ENCODE data around the gene RSAD2. TPM values are rescaled to one million over a fixed set of nuclear protein-coding genes. Genes with fewer than 3 reads are reported as not detected.

The RSAD2 gene
- total and polyA plus RNA-seq, 2 experiments from 2014 or later, result 0.10 TPM; not detected in 1

DNA sequence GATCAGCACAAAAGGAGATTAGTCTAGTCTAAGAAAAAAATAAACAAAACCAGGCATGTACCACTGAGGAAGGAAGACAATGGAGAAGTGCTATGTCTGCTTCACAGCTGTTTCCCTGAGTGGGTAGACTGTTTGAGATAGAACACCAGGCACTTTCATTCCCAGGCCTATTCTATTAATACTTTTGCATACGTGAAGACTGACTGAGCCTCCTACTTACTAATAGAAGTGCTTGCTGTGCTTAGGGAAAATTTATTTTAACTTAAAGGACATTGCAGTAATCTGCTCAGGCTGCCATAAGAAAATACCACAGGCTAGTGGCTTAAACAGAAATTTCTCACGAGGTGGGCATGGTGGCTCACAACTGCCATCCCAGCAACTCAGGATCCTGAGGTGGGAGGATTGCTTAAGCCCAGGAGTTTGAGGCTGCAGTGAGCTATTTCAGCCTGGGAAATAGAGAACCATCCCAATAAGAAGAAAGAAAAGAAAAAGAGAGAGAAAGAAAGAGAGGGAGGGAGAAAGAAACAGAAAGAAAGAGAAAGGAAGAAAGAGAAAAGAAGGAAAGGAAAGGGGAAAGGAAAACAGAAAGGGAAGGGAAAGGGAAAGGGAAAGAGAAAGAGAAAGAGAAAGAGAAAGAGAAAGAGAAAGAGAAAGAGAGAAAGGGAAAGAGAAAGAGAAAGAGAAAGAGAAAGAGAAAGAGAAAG is 44.8 kb upstream of the RSAD2 start (continued):
- TF ChIP-seq, protein P1, sequence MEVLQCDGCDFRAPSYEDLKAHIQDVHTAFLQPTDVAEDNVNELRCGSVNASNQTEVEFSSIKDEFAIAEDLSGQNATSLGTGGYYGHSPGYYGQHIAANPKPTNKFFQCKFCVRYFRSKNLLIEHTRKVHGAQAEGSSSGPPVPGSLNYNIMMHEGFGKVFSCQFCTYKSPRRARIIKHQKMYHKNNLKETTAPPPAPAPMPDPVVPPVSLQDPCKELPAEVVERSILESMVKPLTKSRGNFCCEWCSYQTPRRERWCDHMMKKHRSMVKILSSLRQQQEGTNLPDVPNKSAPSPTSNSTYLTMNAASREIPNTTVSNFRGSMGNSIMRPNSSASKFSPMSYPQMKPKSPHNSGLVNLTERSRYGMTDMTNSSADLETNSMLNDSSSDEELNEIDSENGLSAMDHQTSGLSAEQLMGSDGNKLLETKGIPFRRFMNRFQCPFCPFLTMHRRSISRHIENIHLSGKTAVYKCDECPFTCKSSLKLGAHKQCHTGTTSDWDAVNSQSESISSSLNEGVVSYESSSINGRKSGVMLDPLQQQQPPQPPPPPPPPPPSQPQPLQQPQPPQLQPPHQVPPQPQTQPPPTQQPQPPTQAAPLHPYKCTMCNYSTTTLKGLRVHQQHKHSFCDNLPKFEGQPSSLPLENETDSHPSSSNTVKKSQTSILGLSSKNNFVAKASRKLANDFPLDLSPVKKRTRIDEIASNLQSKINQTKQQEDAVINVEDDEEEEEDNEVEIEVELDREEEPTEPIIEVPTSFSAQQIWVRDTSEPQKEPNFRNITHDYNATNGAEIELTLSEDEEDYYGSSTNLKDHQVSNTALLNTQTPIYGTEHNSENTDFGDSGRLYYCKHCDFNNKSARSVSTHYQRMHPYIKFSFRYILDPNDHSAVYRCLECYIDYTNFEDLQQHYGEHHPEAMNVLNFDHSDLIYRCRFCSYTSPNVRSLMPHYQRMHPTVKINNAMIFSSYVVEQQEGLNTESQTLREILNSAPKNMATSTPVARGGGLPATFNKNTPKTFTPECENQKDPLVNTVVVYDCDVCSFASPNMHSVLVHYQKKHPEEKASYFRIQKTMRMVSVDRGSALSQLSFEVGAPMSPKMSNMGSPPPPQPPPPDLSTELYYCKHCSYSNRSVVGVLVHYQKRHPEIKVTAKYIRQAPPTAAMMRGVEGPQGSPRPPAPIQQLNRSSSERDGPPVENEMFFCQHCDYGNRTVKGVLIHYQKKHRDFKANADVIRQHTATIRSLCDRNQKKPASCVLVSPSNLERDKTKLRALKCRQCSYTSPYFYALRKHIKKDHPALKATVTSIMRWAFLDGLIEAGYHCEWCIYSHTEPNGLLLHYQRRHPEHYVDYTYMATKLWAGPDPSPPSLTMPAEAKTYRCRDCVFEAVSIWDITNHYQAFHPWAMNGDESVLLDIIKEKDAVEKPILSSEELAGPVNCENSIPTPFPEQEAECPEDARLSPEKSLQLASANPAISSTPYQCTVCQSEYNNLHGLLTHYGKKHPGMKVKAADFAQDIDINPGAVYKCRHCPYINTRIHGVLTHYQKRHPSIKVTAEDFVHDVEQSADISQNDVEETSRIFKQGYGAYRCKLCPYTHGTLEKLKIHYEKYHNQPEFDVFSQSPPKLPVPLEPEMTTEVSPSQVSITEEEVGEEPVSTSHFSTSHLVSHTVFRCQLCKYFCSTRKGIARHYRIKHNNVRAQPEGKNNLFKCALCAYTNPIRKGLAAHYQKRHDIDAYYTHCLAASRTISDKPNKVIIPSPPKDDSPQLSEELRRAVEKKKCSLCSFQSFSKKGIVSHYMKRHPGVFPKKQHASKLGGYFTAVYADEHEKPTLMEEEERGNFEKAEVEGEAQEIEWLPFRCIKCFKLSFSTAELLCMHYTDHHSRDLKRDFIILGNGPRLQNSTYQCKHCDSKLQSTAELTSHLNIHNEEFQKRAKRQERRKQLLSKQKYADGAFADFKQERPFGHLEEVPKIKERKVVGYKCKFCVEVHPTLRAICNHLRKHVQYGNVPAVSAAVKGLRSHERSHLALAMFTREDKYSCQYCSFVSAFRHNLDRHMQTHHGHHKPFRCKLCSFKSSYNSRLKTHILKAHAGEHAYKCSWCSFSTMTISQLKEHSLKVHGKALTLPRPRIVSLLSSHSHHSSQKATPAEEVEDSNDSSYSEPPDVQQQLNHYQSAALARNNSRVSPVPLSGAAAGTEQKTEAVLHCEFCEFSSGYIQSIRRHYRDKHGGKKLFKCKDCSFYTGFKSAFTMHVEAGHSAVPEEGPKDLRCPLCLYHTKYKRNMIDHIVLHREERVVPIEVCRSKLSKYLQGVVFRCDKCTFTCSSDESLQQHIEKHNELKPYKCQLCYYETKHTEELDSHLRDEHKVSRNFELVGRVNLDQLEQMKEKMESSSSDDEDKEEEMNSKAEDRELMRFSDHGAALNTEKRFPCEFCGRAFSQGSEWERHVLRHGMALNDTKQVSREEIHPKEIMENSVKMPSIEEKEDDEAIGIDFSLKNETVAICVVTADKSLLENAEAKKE (CRISPR knock-in tag; IDR thresholded peaks at IDR 0.05), result no peak
- TF ChIP-seq JUNB (IDR thresholded peaks at IDR 0.05; ENCODE audit: unreplicated experiment), result no peak
- TF ChIP-seq, protein P2, sequence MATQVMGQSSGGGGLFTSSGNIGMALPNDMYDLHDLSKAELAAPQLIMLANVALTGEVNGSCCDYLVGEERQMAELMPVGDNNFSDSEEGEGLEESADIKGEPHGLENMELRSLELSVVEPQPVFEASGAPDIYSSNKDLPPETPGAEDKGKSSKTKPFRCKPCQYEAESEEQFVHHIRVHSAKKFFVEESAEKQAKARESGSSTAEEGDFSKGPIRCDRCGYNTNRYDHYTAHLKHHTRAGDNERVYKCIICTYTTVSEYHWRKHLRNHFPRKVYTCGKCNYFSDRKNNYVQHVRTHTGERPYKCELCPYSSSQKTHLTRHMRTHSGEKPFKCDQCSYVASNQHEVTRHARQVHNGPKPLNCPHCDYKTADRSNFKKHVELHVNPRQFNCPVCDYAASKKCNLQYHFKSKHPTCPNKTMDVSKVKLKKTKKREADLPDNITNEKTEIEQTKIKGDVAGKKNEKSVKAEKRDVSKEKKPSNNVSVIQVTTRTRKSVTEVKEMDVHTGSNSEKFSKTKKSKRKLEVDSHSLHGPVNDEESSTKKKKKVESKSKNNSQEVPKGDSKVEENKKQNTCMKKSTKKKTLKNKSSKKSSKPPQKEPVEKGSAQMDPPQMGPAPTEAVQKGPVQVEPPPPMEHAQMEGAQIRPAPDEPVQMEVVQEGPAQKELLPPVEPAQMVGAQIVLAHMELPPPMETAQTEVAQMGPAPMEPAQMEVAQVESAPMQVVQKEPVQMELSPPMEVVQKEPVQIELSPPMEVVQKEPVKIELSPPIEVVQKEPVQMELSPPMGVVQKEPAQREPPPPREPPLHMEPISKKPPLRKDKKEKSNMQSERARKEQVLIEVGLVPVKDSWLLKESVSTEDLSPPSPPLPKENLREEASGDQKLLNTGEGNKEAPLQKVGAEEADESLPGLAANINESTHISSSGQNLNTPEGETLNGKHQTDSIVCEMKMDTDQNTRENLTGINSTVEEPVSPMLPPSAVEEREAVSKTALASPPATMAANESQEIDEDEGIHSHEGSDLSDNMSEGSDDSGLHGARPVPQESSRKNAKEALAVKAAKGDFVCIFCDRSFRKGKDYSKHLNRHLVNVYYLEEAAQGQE (IDR thresholded peaks at IDR 0.05; ENCODE audit: unreplicated experiment), result no peak
- TF ChIP-seq EZH2 (IDR thresholded peaks at IDR 0.05; ENCODE audit: low read depth, unreplicated experiment), result no peak
- no peak for TF ChIP-seq NANOG (IDR thresholded peaks at IDR 0.05; ENCODE audit: borderline replicate concordance)

DNA sequence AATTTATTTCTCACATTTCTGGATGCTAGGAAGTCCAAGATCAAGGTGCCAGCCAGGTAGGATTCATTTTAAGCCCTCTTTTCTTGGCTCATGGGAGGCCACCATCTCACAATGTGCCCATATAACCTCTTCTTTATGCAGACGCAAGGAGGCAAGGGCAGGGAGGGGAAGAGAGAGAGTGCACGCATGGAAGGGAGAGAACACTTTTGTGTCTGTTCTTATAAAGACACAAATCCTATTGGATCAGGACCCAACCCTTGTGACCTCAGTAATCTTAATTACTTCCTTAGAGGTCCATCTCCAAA is 44.3 kb upstream of the RSAD2 start:
- ATAC-seq, result no peak
- no peak overlapping the region for H2AFZ ChIP-seq
- H4K20me1 ChIP-seq (replicated peaks; ENCODE audit: insufficient read depth), result no peaks in the 10 kb centered on the region
- no peaks in the 10 kb centered on the region for H3F3A ChIP-seq (replicated peaks; ENCODE audit: low read depth)
- TF ChIP-seq ZNF331 (CRISPR knock-in tag; IDR thresholded peaks at IDR 0.05; ENCODE audit: low read depth) (no peak), EZH2phosphoT487 (IDR thresholded peaks at IDR 0.05; ENCODE audit: unreplicated experiment) (no peak), EZH2 (IDR thresholded peaks at IDR 0.05; ENCODE audit: low read depth, unreplicated experiment) (no peak), NANOG (IDR thresholded peaks at IDR 0.05; ENCODE audit: borderline replicate concordance) (no peak), CREB1 (CRISPR knock-in tag; IDR thresholded peaks at IDR 0.05; ENCODE audit: low read depth) (no peak), JUNB (IDR thresholded peaks at IDR 0.05; ENCODE audit: unreplicated experiment) (no peak)
- peaks cover 3% of the 10 kb centered on the region for H3K27me3 Mint-ChIP-seq (ENCODE audit: insufficient read depth, low read depth, poor library complexity)
- no peaks in the 10 kb centered on the region for H3K4me1 Mint-ChIP-seq
- H3K36me3 ChIP-seq (ENCODE audit: insufficient read depth), result 0 out of 2 replicates have a peak, but pooled peaks cover 4% of the 10 kb centered on the region
- H3K4me3 ChIP-seq, result no peak overlapping the region
- DNase-seq (ENCODE audit: low spot score), result no peak
- H3K27ac Mint-ChIP-seq, result no peak overlapping the region
- H3K4me3 Mint-ChIP-seq, result no peak overlapping the region
- H3K27ac ChIP-seq (ENCODE audit: low read depth), result no peak overlapping the region
- peaks cover 74% of the 10 kb centered on the region for H3K9me3 Mint-ChIP-seq
- H3K9me2 ChIP-seq (ENCODE audit: insufficient read depth), result no peaks in the 10 kb centered on the region
- H3K79me2 ChIP-seq (replicated peaks; ENCODE audit: insufficient read depth), result no peaks in the 10 kb centered on the region
- H3K36me3 Mint-ChIP-seq (ENCODE audit: low read depth), result peaks cover 21% of the 10 kb centered on the region
- H3K27me3 ChIP-seq (ENCODE audit: insufficient read depth), result no peaks in the 10 kb centered on the region
- no peak overlapping the region for H3K4me2 ChIP-seq
- no peaks in the 10 kb centered on the region for H3K4me1 ChIP-seq (ENCODE audit: insufficient read depth)
